ENCODE results near the gene RAP2B. TPM values are rescaled to one million over a fixed set of nuclear protein-coding genes. Genes with fewer than 3 reads are reported as not detected.
"Not testable (repeated sequence)": the region's sequence is repeated elsewhere in the genome, so short reads cannot be mapped to it uniquely, and the experiment has no call there.

RAP2B gene
- total and polyA plus RNA-seq, 2 donors = 10.3 to 12.3 TPM

- Histone ChIP-seq H3K27me3 (ENCODE audit: control insufficient read depth in 2 of 2, insufficient read depth in 1 of 2, low read length in 1 of 2) (no peaks in the 10 kb centered on the region), H3K36me3 (ENCODE audit: control insufficient read depth in 2 of 2, insufficient read depth in 2 of 2, low read length in 1 of 2) (no peaks in the 10 kb centered on the region), H3K4me1 (ENCODE audit: control insufficient read depth in 2 of 2, insufficient read depth in 2 of 2, low read length in 2 of 2) (no peaks in the 10 kb centered on the region), H3K4me3 (ENCODE audit: low read length in 2 of 2) (no peak overlapping the region), H3K27ac (ENCODE audit: low read depth in 1 of 2, low read length in 1 of 2) (no peak overlapping the region), H3K9me3 (ENCODE audit: control insufficient read depth in 2 of 2, insufficient read depth in 1 of 2, low read length in 1 of 2) (no peaks in the 10 kb centered on the region)
- no peak for DNase-seq (ENCODE audit: low read depth in 6 of 9, low spot score in 9 of 9)
- 86% methylated on average over 6 of the region's 6 CpGs for WGBS
Measured at GRCh38 chr3:153173758-153174516, 11.9 kb downstream of the RAP2B start.

- no peaks in the 10 kb centered on the region for H3K4me1 ChIP-seq (ENCODE audit: control insufficient read depth in 2 of 2, insufficient read depth in 2 of 2, low read length in 2 of 2)
- H3K27ac ChIP-seq (ENCODE audit: low read depth in 1 of 2, low read length in 1 of 2) = no peak overlapping the region
- no peak for DNase-seq (ENCODE audit: low read depth in 6 of 9, low spot score in 9 of 9)
- no peaks in the 10 kb centered on the region for H3K36me3 ChIP-seq (ENCODE audit: control insufficient read depth in 2 of 2, insufficient read depth in 2 of 2, low read length in 1 of 2)
- H3K9me3 ChIP-seq (ENCODE audit: control insufficient read depth in 2 of 2, insufficient read depth in 1 of 2, low read length in 1 of 2) = no peaks in the 10 kb centered on the region
- H3K4me3 ChIP-seq (ENCODE audit: low read length in 2 of 2) = no peak overlapping the region
- 99% methylated on average over 3 of the region's 3 CpGs for WGBS
- H3K27me3 ChIP-seq (ENCODE audit: control insufficient read depth in 2 of 2, insufficient read depth in 1 of 2, low read length in 1 of 2) = no peaks in the 10 kb centered on the region
Measured at GRCh38 chr3:153176197-153176596, 14.2 kb downstream of the RAP2B start.

- Histone ChIP-seq H3K9me3 (ENCODE audit: control insufficient read depth in 2 of 2, insufficient read depth in 1 of 2, low read length in 1 of 2) (no peaks in the 10 kb centered on the region), H3K27ac (ENCODE audit: low read depth in 1 of 2, low read length in 1 of 2) (no peak overlapping the region), H3K4me1 (ENCODE audit: control insufficient read depth in 2 of 2, insufficient read depth in 2 of 2, low read length in 2 of 2) (no peaks in the 10 kb centered on the region), H3K36me3 (ENCODE audit: control insufficient read depth in 2 of 2, insufficient read depth in 2 of 2, low read length in 1 of 2) (no peaks in the 10 kb centered on the region), H3K4me3 (ENCODE audit: low read length in 2 of 2) (no peak overlapping the region), H3K27me3 (ENCODE audit: control insufficient read depth in 2 of 2, insufficient read depth in 1 of 2, low read length in 1 of 2) (no peaks in the 10 kb centered on the region)
- 97% methylated on average over 1 of the region's 1 CpG for WGBS
- DNase-seq (ENCODE audit: low read depth in 6 of 9, low spot score in 9 of 9) = no peak
Measured at GRCh38 chr3:153180860-153181372, 18.9 kb downstream of the RAP2B start.

GRCh38 chr3:153182501-153183293 is 20.7 kb downstream of the RAP2B start:
- 94% methylated on average over 6 of the region's 6 CpGs for WGBS
- DNase-seq (ENCODE audit: low read depth in 6 of 9, low spot score in 9 of 9) = no peak
- no peak overlapping the region for H3K4me3 ChIP-seq (ENCODE audit: low read length in 2 of 2)
- no peaks in the 10 kb centered on the region for H3K4me1 ChIP-seq (ENCODE audit: control insufficient read depth in 2 of 2, insufficient read depth in 2 of 2, low read length in 2 of 2)
- H3K36me3 ChIP-seq (ENCODE audit: control insufficient read depth in 2 of 2, insufficient read depth in 2 of 2, low read length in 1 of 2) = no peaks in the 10 kb centered on the region
- H3K27me3 ChIP-seq (ENCODE audit: control insufficient read depth in 2 of 2, insufficient read depth in 1 of 2, low read length in 1 of 2) = no peaks in the 10 kb centered on the region
- H3K27ac ChIP-seq (ENCODE audit: low read depth in 1 of 2, low read length in 1 of 2) = no peak overlapping the region
- no peaks in the 10 kb centered on the region for H3K9me3 ChIP-seq (ENCODE audit: control insufficient read depth in 2 of 2, insufficient read depth in 1 of 2, low read length in 1 of 2)

- Histone ChIP-seq H3K36me3 (ENCODE audit: control insufficient read depth in 2 of 2, insufficient read depth in 2 of 2, low read length in 1 of 2) (no peaks in the 10 kb centered on the region), H3K9me3 (ENCODE audit: control insufficient read depth in 2 of 2, insufficient read depth in 1 of 2, low read length in 1 of 2) (no peaks in the 10 kb centered on the region), H3K27me3 (ENCODE audit: control insufficient read depth in 2 of 2, insufficient read depth in 1 of 2, low read length in 1 of 2) (no peaks in the 10 kb centered on the region), H3K4me3 (ENCODE audit: low read length in 2 of 2) (no peak overlapping the region), H3K27ac (ENCODE audit: low read depth in 1 of 2, low read length in 1 of 2) (no peak overlapping the region), H3K4me1 (ENCODE audit: control insufficient read depth in 2 of 2, insufficient read depth in 2 of 2, low read length in 2 of 2) (no peaks in the 10 kb centered on the region)
- no peak for DNase-seq (ENCODE audit: low read depth in 6 of 9, low spot score in 9 of 9)
- 95% methylated on average over 2 of the region's 2 CpGs for WGBS
Measured at GRCh38 chr3:153190923-153191322, 28.9 kb downstream of the RAP2B start.

GRCh38 chr3:153192327-153192726 is 30.3 kb downstream of the RAP2B start:
- Histone ChIP-seq H3K36me3 (ENCODE audit: control insufficient read depth in 2 of 2, insufficient read depth in 2 of 2, low read length in 1 of 2) (no peaks in the 10 kb centered on the region), H3K27me3 (ENCODE audit: control insufficient read depth in 2 of 2, insufficient read depth in 1 of 2, low read length in 1 of 2) (no peaks in the 10 kb centered on the region), H3K9me3 (ENCODE audit: control insufficient read depth in 2 of 2, insufficient read depth in 1 of 2, low read length in 1 of 2) (no peaks in the 10 kb centered on the region), H3K4me1 (ENCODE audit: control insufficient read depth in 2 of 2, insufficient read depth in 2 of 2, low read length in 2 of 2) (no peaks in the 10 kb centered on the region), H3K4me3 (ENCODE audit: low read length in 2 of 2) (no peak overlapping the region), H3K27ac (ENCODE audit: low read depth in 1 of 2, low read length in 1 of 2) (no peak overlapping the region)
- DNase-seq (ENCODE audit: low read depth in 6 of 9, low spot score in 9 of 9) = no peak

- H3K9me3 ChIP-seq (ENCODE audit: control insufficient read depth in 2 of 2, insufficient read depth in 1 of 2, low read length in 1 of 2); H3K36me3 ChIP-seq (ENCODE audit: control insufficient read depth in 2 of 2, insufficient read depth in 2 of 2, low read length in 1 of 2); H3K27ac ChIP-seq (ENCODE audit: low read depth in 1 of 2, low read length in 1 of 2); H3K27me3 ChIP-seq (ENCODE audit: control insufficient read depth in 2 of 2, insufficient read depth in 1 of 2, low read length in 1 of 2); DNase-seq (ENCODE audit: low read depth in 6 of 9, low spot score in 9 of 9); H3K4me1 ChIP-seq (ENCODE audit: control insufficient read depth in 2 of 2, insufficient read depth in 2 of 2, low read length in 2 of 2); H3K4me3 ChIP-seq (ENCODE audit: low read length in 2 of 2): not testable (repeated sequence)
- WGBS = 98% methylated on average over 12 of the region's 12 CpGs
Measured at GRCh38 chr3:153193786-153194476, 31.9 kb downstream of the RAP2B start.

- H3K4me1 ChIP-seq (ENCODE audit: control insufficient read depth in 2 of 2, insufficient read depth in 2 of 2, low read length in 2 of 2) = no peaks in the 10 kb centered on the region
- no peaks in the 10 kb centered on the region for H3K36me3 ChIP-seq (ENCODE audit: control insufficient read depth in 2 of 2, insufficient read depth in 2 of 2, low read length in 1 of 2)
- H3K27me3 ChIP-seq (ENCODE audit: control insufficient read depth in 2 of 2, insufficient read depth in 1 of 2, low read length in 1 of 2) = no peaks in the 10 kb centered on the region
- H3K27ac ChIP-seq (ENCODE audit: low read depth in 1 of 2, low read length in 1 of 2) = no peak overlapping the region
- H3K9me3 ChIP-seq (ENCODE audit: control insufficient read depth in 2 of 2, insufficient read depth in 1 of 2, low read length in 1 of 2) = no peaks in the 10 kb centered on the region
- 97% methylated on average over 5 of the region's 5 CpGs for WGBS
- DNase-seq (ENCODE audit: low read depth in 6 of 9, low spot score in 9 of 9) = no peak
- H3K4me3 ChIP-seq (ENCODE audit: low read length in 2 of 2) = no peak overlapping the region
Measured at GRCh38 chr3:153195349-153195879, 33.4 kb downstream of the RAP2B start.

GRCh38 chr3:153209596-153209995 is 47.6 kb downstream of the RAP2B start:
- Histone ChIP-seq H3K4me1 (ENCODE audit: control insufficient read depth in 2 of 2, insufficient read depth in 2 of 2, low read length in 2 of 2) (no peaks in the 10 kb centered on the region), H3K4me3 (ENCODE audit: low read length in 2 of 2) (no peak overlapping the region), H3K9me3 (ENCODE audit: control insufficient read depth in 2 of 2, insufficient read depth in 1 of 2, low read length in 1 of 2) (no peaks in the 10 kb centered on the region), H3K36me3 (ENCODE audit: control insufficient read depth in 2 of 2, insufficient read depth in 2 of 2, low read length in 1 of 2) (no peaks in the 10 kb centered on the region), H3K27ac (ENCODE audit: low read depth in 1 of 2, low read length in 1 of 2) (no peak overlapping the region), H3K27me3 (ENCODE audit: control insufficient read depth in 2 of 2, insufficient read depth in 1 of 2, low read length in 1 of 2) (no peaks in the 10 kb centered on the region)
- 94% methylated on average over 8 of the region's 8 CpGs for WGBS
- DNase-seq (ENCODE audit: low read depth in 6 of 9, low spot score in 9 of 9) = no peak

All from thymus (tissue), 11 donors.